ENCODE results near the gene SPSB3. TPM values are rescaled to one million over a fixed set of nuclear protein-coding genes. Genes with fewer than 3 reads are reported as not detected.
A peak's percentile ranks its signal among the peaks of the same experiment; 100 is the strongest.

SPSB3 gene
- total and polyA plus RNA-seq, 9 of the 15 experiments (the other 6 are each of a cell fraction or from before 2014, with no cell fraction given): 0.39 to 37.4 (median 7.1) TPM

- intact Hi-C loops (cut with micrococcal nuclease) (no loop called here), in situ Hi-C loops (cut with MboI) (no loop called here)
- peaks cover 3% of the 10 kb centered on the region for H3K9me1 ChIP-seq (ENCODE audit: control insufficient read depth, insufficient read depth, low read length)
- no peak overlapping the region for H3K27ac ChIP-seq (ENCODE audit: extremely low read depth, low read depth, low read length)
- H3K9ac ChIP-seq (ENCODE audit: insufficient read depth in 1 of 2, low read depth in 2 of 2, low read length in 2 of 2): peak overlapping the region in 1 of 2 experiments; percentile 68; a peak in 1 of 4 replicates
- peaks cover 30% of the 10 kb centered on the region; the same call in 2 of the 3 replicates for H3K36me3 ChIP-seq (ENCODE audit: control insufficient read depth, insufficient read depth, low read length)
- no peak for TF ChIP-seq LEF1 (IDR thresholded peaks at IDR 0.05)
- TF ChIP-seq HINFP (tag; conservative IDR thresholded peaks at IDR 0.05; ENCODE audit: low read depth): no peak
- no peak for TF ChIP-seq ZNF121 (CRISPR knock-in tag; conservative IDR thresholded peaks at IDR 0.05)
- TF ChIP-seq NONO (IDR thresholded peaks at IDR 0.05; ENCODE audit: low read depth in 2 of 2, low read length in 1 of 2): no peak
- no TSS peak for BruUV-seq (replicated peaks)
- ATAC-seq (no peak), FAIRE-seq (no peak), DNase-seq (ENCODE audit: extremely low read depth in 1 of 4, low spot score in 3 of 4) (no peak)
- CTCF ChIA-PET (ENCODE audit: low intra/inter-chr PET ratio): no interaction called here
- H3K4me3 ChIP-seq: no peak overlapping the region
- H3K4me1 ChIP-seq (replicated peaks in 1 of 2; ENCODE audit: control insufficient read depth in 2 of 2, insufficient read depth in 2 of 2, low read length in 2 of 2): peaks cover 0 to 20% of the 10 kb centered on the region in 2 experiments; a peak in 1 of 5 replicates
- no peaks in the 10 kb centered on the region for H3K27me3 ChIP-seq (ENCODE audit: control insufficient read depth in 2 of 2, insufficient read depth in 2 of 2, low read length in 2 of 2)
- no peaks in the 10 kb centered on the region for H3K9me3 ChIP-seq (replicated peaks; ENCODE audit: control insufficient read depth, insufficient read depth, low read depth, low read length)
- H3K4me2 ChIP-seq (ENCODE audit: insufficient read depth, low read length): no peak overlapping the region
- POLR2A ChIA-PET: no interaction called here
- 93% methylated on average over 12 of the region's 12 CpGs for WGBS (ENCODE audit: insufficient coverage, low coverage, missing lambda C conversion rate)
- no peak overlapping the region for H2AFZ ChIP-seq (ENCODE audit: low read depth, low read length)
- H4K20me1 ChIP-seq (replicated peaks; ENCODE audit: control insufficient read depth, insufficient read depth, low read length): no peaks in the 10 kb centered on the region
- H3K79me2 ChIP-seq (ENCODE audit: control insufficient read depth, insufficient read depth, low read length): no peaks in the 10 kb centered on the region
Measured at GRCh38 chr16:1754204-1754603, 28.2 kb downstream of the SPSB3 start.

GRCh38 chr16:1752853-1753252 is 29.5 kb downstream of the SPSB3 start:
- BruUV-seq (replicated peaks): no TSS peak
- no peak for DNase-seq (ENCODE audit: extremely low read depth in 1 of 4, low spot score in 3 of 4)
- H4K20me1 ChIP-seq (replicated peaks; ENCODE audit: control insufficient read depth, insufficient read depth, low read length): no peaks in the 10 kb centered on the region
- no peak for ATAC-seq
- POLR2A ChIA-PET: no interaction called here
- H3K36me3 ChIP-seq (ENCODE audit: control insufficient read depth, insufficient read depth, low read length): peaks cover 39% of the 10 kb centered on the region; the same call in 2 of the 3 replicates
- 96% methylated on average over 14 of the region's 14 CpGs for WGBS (ENCODE audit: insufficient coverage, low coverage, missing lambda C conversion rate)
- no peak overlapping the region for H3K4me3 ChIP-seq
- peaks cover 3% of the 10 kb centered on the region for H3K9me1 ChIP-seq (ENCODE audit: control insufficient read depth, insufficient read depth, low read length)
- peak overlapping the region in 1 of 2 experiments; percentile 28; a peak in 1 of 4 replicates for H3K9ac ChIP-seq (ENCODE audit: insufficient read depth in 1 of 2, low read depth in 2 of 2, low read length in 2 of 2)
- no peak overlapping the region for H2AFZ ChIP-seq (ENCODE audit: low read depth, low read length)
- intact Hi-C loops (cut with micrococcal nuclease): no loop called here
- CTCF ChIA-PET (ENCODE audit: low intra/inter-chr PET ratio): no interaction called here
- H3K27ac ChIP-seq (ENCODE audit: extremely low read depth, low read depth, low read length): no peak overlapping the region
- H3K9me3 ChIP-seq (replicated peaks; ENCODE audit: control insufficient read depth, insufficient read depth, low read depth, low read length): no peaks in the 10 kb centered on the region
- in situ Hi-C loops (cut with MboI): no loop called here
- H3K4me1 ChIP-seq (replicated peaks in 1 of 2; ENCODE audit: control insufficient read depth in 2 of 2, insufficient read depth in 2 of 2, low read length in 2 of 2): peaks cover 0 to 9% of the 10 kb centered on the region in 2 experiments; a peak in 1 of 5 replicates
- no peaks in the 10 kb centered on the region for H3K79me2 ChIP-seq (ENCODE audit: control insufficient read depth, insufficient read depth, low read length)
- H3K4me2 ChIP-seq (ENCODE audit: insufficient read depth, low read length): no peak overlapping the region
- H3K27me3 ChIP-seq (ENCODE audit: control insufficient read depth in 2 of 2, insufficient read depth in 2 of 2, low read length in 2 of 2): no peaks in the 10 kb centered on the region
- FAIRE-seq: no peak

Measured in K562 (cell line).